Measurements from ENCODE around the gene MIDN. TPM values are rescaled to one million over a fixed set of nuclear protein-coding genes. Genes with fewer than 3 reads are reported as not detected.

The MIDN gene
- total RNA-seq, 1 experiment from 2014 or later = 125 TPM

DNA sequence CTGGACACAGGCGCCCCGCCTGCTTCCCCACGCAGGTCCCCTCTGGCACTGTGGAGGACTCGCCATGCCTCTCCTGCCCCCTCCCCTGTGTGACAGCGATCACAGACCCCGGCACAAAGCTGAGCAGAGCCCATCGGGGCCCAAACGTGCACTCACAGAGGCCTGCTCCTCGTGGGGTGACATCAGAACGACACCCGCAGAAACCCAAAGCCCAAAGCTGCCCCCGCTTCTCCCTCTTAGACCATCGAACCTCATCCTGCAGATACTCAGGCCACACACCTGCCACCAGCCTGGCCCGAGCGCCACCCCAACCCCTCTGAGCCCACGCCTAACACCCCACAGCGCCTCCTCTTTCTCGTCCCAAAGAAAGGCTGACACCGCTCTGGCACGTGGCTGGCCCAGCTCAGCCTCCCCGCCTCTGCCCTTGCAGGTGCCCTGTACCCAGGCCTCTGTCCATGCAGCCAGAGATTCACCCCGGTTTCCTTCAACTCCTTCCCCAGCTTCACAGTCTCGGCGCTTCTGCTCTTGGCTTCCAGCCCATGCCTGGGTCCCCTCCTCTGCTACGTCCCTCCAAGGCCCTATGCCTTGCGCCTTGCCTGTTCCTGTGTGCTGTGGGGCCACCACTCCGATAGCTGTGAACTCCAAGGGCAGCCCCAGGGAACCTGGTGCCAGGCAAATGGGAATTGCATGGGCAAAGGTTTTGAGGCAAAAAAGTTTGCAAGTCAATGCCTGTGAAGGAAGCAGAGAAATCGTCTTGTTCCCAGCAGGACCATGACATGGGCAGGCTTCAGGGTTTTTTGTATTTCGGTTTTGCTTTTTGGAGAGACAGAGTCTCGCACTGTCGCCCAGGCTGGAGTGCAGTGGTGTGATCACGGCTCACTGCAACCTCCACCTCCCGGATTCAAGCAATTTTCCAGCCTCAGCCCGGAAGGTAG is 9.7 kb upstream of the MIDN start:
- BruUV-seq (replicated peaks) = no TSS peak
- no peaks in the 10 kb centered on the region for H3K36me3 ChIP-seq (ENCODE audit: control insufficient read depth, insufficient read depth, low read length)
- Mint-ChIP-seq H3K36me3 (ENCODE audit: insufficient read depth, unreplicated experiment) (peaks cover 13% of the 10 kb centered on the region), H3K27me3 (ENCODE audit: insufficient read depth, unreplicated experiment) (no peaks in the 10 kb centered on the region), H3K9me3 (ENCODE audit: unreplicated experiment) (no peaks in the 10 kb centered on the region), H3K27ac (ENCODE audit: unreplicated experiment) (peak overlapping the region; percentile 59), H3K4me3 (ENCODE audit: unreplicated experiment) (peak overlapping the region; percentile 76), H3K4me1 (ENCODE audit: low read depth, unreplicated experiment) (no peaks in the 10 kb centered on the region)
- TF ChIP-seq, protein P1, sequence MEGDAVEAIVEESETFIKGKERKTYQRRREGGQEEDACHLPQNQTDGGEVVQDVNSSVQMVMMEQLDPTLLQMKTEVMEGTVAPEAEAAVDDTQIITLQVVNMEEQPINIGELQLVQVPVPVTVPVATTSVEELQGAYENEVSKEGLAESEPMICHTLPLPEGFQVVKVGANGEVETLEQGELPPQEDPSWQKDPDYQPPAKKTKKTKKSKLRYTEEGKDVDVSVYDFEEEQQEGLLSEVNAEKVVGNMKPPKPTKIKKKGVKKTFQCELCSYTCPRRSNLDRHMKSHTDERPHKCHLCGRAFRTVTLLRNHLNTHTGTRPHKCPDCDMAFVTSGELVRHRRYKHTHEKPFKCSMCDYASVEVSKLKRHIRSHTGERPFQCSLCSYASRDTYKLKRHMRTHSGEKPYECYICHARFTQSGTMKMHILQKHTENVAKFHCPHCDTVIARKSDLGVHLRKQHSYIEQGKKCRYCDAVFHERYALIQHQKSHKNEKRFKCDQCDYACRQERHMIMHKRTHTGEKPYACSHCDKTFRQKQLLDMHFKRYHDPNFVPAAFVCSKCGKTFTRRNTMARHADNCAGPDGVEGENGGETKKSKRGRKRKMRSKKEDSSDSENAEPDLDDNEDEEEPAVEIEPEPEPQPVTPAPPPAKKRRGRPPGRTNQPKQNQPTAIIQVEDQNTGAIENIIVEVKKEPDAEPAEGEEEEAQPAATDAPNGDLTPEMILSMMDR (IDR thresholded peaks at IDR 0.05; ENCODE audit: insufficient read depth in 1 of 2, low read depth in 1 of 2, low read length in 1 of 2, severe bottlenecking in 1 of 2, unreplicated experiment in 1 of 2) = no peak
- CTCF ChIA-PET = interaction anchor here (0.5 kb wide), 1 partner anchor 174 kb away, joined by 3 read pairs; no protein-coding TSS in a partner anchor
- intact Hi-C loops (cut with micrococcal nuclease; ENCODE audit: unreplicated experiment) = no loop called here
- peaks cover 22% of the 10 kb centered on the region for H3K4me1 ChIP-seq
- POLR2A ChIA-PET = interaction anchor here (0.6 to 2.1 kb wide), 2 partner anchors 30 to 56 kb away, joined by 5 to 8 read pairs; partner anchors contain the start of gene CIRBP
- H3K9me3 ChIP-seq = no peaks in the 10 kb centered on the region
- DNase-seq = no peak
- no peaks in the 10 kb centered on the region for H3K27me3 ChIP-seq (replicated peaks; ENCODE audit: control insufficient read depth, insufficient read depth, low read length)
- H3K4me3 ChIP-seq (ENCODE audit: low read depth, low read length) = peak overlapping the region; percentile 79

DNA sequence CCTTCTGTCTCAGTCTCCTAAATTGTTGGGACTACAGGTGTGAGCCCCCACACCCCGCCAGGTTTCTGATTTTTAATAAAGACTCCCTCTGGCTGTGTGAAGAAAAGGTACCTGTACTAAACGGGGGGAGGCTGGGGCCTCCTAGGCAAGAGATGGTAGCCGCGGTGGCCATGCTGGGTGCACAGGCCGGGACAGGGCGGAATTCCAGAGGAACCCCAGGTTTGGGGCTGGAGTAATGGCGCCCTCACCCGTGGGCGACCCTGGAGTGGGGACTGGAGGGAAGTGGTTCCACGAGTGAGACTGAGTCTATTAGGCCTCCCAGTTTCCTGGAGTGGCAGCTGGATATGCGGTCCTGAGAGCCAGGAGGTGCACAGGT is 9.0 kb upstream of the MIDN start:
- no peak overlapping the region for H3K27ac Mint-ChIP-seq (ENCODE audit: unreplicated experiment)
- Histone ChIP-seq H3K4me1 (peaks cover 29% of the 10 kb centered on the region), H3K36me3 (ENCODE audit: control insufficient read depth, insufficient read depth, low read length) (no peaks in the 10 kb centered on the region), H3K27me3 (replicated peaks; ENCODE audit: control insufficient read depth, insufficient read depth, low read length) (no peaks in the 10 kb centered on the region), H3K9me3 (no peaks in the 10 kb centered on the region), H3K4me3 (ENCODE audit: low read depth, low read length) (no peak overlapping the region)
- no TSS peak for BruUV-seq (replicated peaks)
- DNase-seq = no peak
- no peaks in the 10 kb centered on the region for H3K4me1 Mint-ChIP-seq (ENCODE audit: low read depth, unreplicated experiment)
- intact Hi-C loops (cut with micrococcal nuclease; ENCODE audit: unreplicated experiment) = no loop called here
- ChIA-PET CTCF (no interaction called here), POLR2A (interaction anchor here (2.1 kb wide), 1 partner anchor 30 kb away, joined by 8 read pairs; the partner anchor contains the start of gene CIRBP)
- H3K27me3 Mint-ChIP-seq (ENCODE audit: insufficient read depth, unreplicated experiment) = no peaks in the 10 kb centered on the region
- H3K9me3 Mint-ChIP-seq (ENCODE audit: unreplicated experiment) = no peaks in the 10 kb centered on the region
- peak overlapping the region; percentile 76 for H3K4me3 Mint-ChIP-seq (ENCODE audit: unreplicated experiment)
- TF ChIP-seq, protein P1 (IDR thresholded peaks at IDR 0.05; ENCODE audit: insufficient read depth in 1 of 2, low read depth in 1 of 2, low read length in 1 of 2, severe bottlenecking in 1 of 2, unreplicated experiment in 1 of 2) = no peak
- H3K36me3 Mint-ChIP-seq (ENCODE audit: insufficient read depth, unreplicated experiment) = peaks cover 13% of the 10 kb centered on the region

DNA sequence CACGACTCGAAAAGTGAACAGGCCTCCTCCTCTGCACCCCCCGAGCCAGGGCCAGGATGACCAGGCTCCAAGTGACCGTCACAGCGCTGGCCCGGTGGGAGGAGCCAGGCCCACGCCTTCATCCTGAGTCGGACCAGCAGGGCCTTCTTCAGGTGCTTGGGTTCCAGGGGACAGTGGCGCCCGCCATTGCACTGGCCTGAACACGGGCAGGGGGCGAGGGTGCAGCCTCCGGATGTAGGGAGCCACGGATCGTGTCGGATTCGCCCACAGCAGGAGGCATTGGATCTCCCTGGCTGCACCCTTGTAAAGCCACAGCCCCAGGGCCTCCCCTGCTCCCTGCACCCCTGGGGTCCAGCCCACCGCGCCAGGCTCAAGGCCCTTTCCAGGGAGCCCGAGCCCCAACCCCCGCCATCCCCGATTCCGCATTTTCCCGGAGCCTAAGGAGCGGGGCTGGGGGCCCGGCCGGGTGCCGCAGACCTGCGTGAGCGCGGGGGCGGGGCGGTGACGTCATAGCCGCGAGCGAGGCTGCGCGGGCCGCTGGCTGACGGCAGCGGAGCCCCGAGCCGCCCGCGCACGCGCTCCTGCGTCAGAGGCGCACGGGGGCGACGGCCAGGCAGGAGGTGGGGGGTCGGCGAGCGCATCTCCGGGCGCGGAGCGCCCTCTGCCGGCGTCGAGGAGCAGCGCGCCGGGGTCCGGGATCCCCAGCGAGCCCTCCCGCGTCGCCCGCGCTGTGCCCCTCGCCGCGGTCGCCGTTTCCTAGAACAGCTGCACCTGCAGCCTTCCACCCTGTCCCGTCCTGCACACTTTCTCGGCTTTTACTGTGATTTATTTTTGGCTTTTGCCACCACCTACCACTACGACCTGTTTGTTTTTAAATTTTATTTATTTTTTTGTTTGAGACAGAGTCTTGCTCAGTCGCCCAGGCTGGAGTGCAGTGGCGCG is 8.3 kb upstream of the MIDN start:
- Histone ChIP-seq H3K36me3 (ENCODE audit: control insufficient read depth, insufficient read depth, low read length) (no peaks in the 10 kb centered on the region), H3K9me3 (no peaks in the 10 kb centered on the region), H3K4me1 (peaks cover 36% of the 10 kb centered on the region), H3K4me3 (ENCODE audit: low read depth, low read length) (peak overlapping the region; percentile 45), H3K27me3 (replicated peaks; ENCODE audit: control insufficient read depth, insufficient read depth, low read length) (no peaks in the 10 kb centered on the region)
- Mint-ChIP-seq H3K27me3 (ENCODE audit: insufficient read depth, unreplicated experiment) (no peaks in the 10 kb centered on the region), H3K36me3 (ENCODE audit: insufficient read depth, unreplicated experiment) (peaks cover 13% of the 10 kb centered on the region), H3K9me3 (ENCODE audit: unreplicated experiment) (no peaks in the 10 kb centered on the region), H3K27ac (ENCODE audit: unreplicated experiment) (no peak overlapping the region), H3K4me1 (ENCODE audit: low read depth, unreplicated experiment) (no peaks in the 10 kb centered on the region), H3K4me3 (ENCODE audit: unreplicated experiment) (peak overlapping the region; percentile 76)
- peak; percentile 85 to 94 for DNase-seq
- ChIA-PET POLR2A (interaction anchor here (1.6 to 2.3 kb wide), 3 partner anchors 27 to 29 kb away, joined by 8 to 30 read pairs (median 8); partner anchors contain the start of gene CIRBP), CTCF (interaction anchor here (0.5 to 2.1 kb wide), 4 partner anchors 17 to 79 kb away, joined by 3 to 23 read pairs (median 4); partner anchors contain the start of gene CIRBP)
- no TSS peak for BruUV-seq (replicated peaks)
- intact Hi-C loops (cut with micrococcal nuclease; ENCODE audit: unreplicated experiment) = no loop called here
- TF ChIP-seq, protein P1 (IDR thresholded peaks at IDR 0.05; ENCODE audit: insufficient read depth in 1 of 2, low read depth in 1 of 2, low read length in 1 of 2, severe bottlenecking in 1 of 2, unreplicated experiment in 1 of 2) = peak; percentile 51 to 84

Data from Caco-2 (cell line).